GM12878 (cell line): ENCODE measurements around the gene DOK4. TPM values are rescaled to one million over a fixed set of nuclear protein-coding genes. Genes with fewer than 3 reads are reported as not detected.

Experiments used
- polyA plus RNA-seq, 11 experiments: library from polyadenylated mRNA; depleted of rRNA in 4 of 11; unstranded in 6 of 11; stranded (reverse) in 5 of 11; fragments of >200 nt; fragmentation: Nextera tagmentation in 4 of 11; fragmentation: Illumina TruSeq in 1 of 11; extraction: Ambion mirVana in 4 of 11; extraction: Trizol in 1 of 11; gene quantifications; 1 replicate in 1 of 11; 2 replicates in 10 of 11; pipeline versions ENCODE4 v1.2.1 to v1.2.3, GENCODE V29; 2011 to 2016; ENCODE audit warnings: inconsistent platforms in 2 of 11, missing spikeins in 2 of 11, low read depth in 1 of 11
- total RNA-seq, 4 experiments: library from RNA; depleted of rRNA in 3 of 4; stranded (reverse); fragments of >200 nt in 3 of 4; fragmentation: Illumina TruSeq in 1 of 4; extraction: Trizol in 1 of 4; gene quantifications; 2 replicates each; pipeline versions ENCODE4 v1.2.1 to v1.2.3, GENCODE V29; 2013 to 2021

DOK4 gene
- total and polyA plus RNA-seq, 10 of the 15 experiments (the other 5 are each of a cell fraction or from before 2014, with no cell fraction given), result 0.20 to 7.0 (median 2.4) TPM; not detected in 1

Other genes starting within 250 kb of the DOK4 start
Only the 7 nearest of the 14 such genes appear.
- gene CX3CL1, start 114.0 kb downstream of the DOK4 start, total RNA-seq (2014; rRNA removed), result 0.68 and 1.1 TPM in 2 replicates
- 0.31 and 0.41 TPM in 2 replicates for gene CX3CL1, start 114.0 kb downstream of the DOK4 start, total RNA-seq (2014; rRNA removed; fragmentation: Illumina TruSeq; extraction: Trizol)
- gene CX3CL1, start 114.0 kb downstream of the DOK4 start, total RNA-seq (2021), result 0.77 and 1.2 TPM in 2 replicates
- gene CX3CL1, start 114.0 kb downstream of the DOK4 start, polyA plus RNA-seq (2011; rRNA removed), result 0.59 and 1.2 TPM in 2 replicates
- gene CX3CL1, start 114.0 kb downstream of the DOK4 start, polyA plus RNA-seq (2014; fragmentation: Illumina TruSeq; extraction: Trizol), result 0.48 and 0.60 TPM in 2 replicates
- under 1 TPM; 0.03 to 0.05 TPM for gene CX3CL1, start 114.0 kb downstream of the DOK4 start, polyA plus RNA-seq (2014; fragmentation: Nextera tagmentation; extraction: Ambion mirVana)
- 0.63 and 1.2 TPM in 2 replicates for gene CX3CL1, start 114.0 kb downstream of the DOK4 start, polyA plus RNA-seq (2014; rRNA removed)
- gene CX3CL1, start 114.0 kb downstream of the DOK4 start, polyA plus RNA-seq (2016; fragmentation: Nextera tagmentation; extraction: Ambion mirVana), result under 1 TPM; 0.16 to 0.18 TPM
- 66.1 and 72.0 TPM in 2 replicates for gene CCL17, start 81.7 kb downstream of the DOK4 start, total RNA-seq (2014; rRNA removed)
- gene CCL17, start 81.7 kb downstream of the DOK4 start, total RNA-seq (2014; rRNA removed; fragmentation: Illumina TruSeq; extraction: Trizol), result 54.8 and 54.9 TPM in 2 replicates
- 33.1 and 39.5 TPM in 2 replicates for gene CCL17, start 81.7 kb downstream of the DOK4 start, total RNA-seq (2021)
- gene CCL17, start 81.7 kb downstream of the DOK4 start, polyA plus RNA-seq (2011; rRNA removed), result 0.92 and 1.2 TPM in 2 replicates
- 26.2 and 55.9 TPM in 2 replicates for gene CCL17, start 81.7 kb downstream of the DOK4 start, polyA plus RNA-seq (2014; fragmentation: Illumina TruSeq; extraction: Trizol)
- 10 to 100 TPM; 26.4 to 31.2 TPM for gene CCL17, start 81.7 kb downstream of the DOK4 start, polyA plus RNA-seq (2014; fragmentation: Nextera tagmentation; extraction: Ambion mirVana)
- gene CCL17, start 81.7 kb downstream of the DOK4 start, polyA plus RNA-seq (2014; rRNA removed), result 84.9 and 107 TPM in 2 replicates
- 10 to 100 TPM; 28.3 to 35.2 TPM for gene CCL17, start 81.7 kb downstream of the DOK4 start, polyA plus RNA-seq (2016; fragmentation: Nextera tagmentation; extraction: Ambion mirVana)
- gene CIAPIN1, start 39.1 kb downstream of the DOK4 start, total RNA-seq (2014; rRNA removed), result 54.3 and 55.0 TPM in 2 replicates
- gene CIAPIN1, start 39.1 kb downstream of the DOK4 start, total RNA-seq (2014; rRNA removed; fragmentation: Illumina TruSeq; extraction: Trizol), result 43.0 and 46.2 TPM in 2 replicates
- gene CIAPIN1, start 39.1 kb downstream of the DOK4 start, total RNA-seq (2021), result 51.4 and 53.3 TPM in 2 replicates
- 42.0 and 50.0 TPM in 2 replicates for gene CIAPIN1, start 39.1 kb downstream of the DOK4 start, polyA plus RNA-seq (2011; rRNA removed)
- gene CIAPIN1, start 39.1 kb downstream of the DOK4 start, polyA plus RNA-seq (2014; fragmentation: Illumina TruSeq; extraction: Trizol), result 53.6 and 59.0 TPM in 2 replicates
- gene CIAPIN1, start 39.1 kb downstream of the DOK4 start, polyA plus RNA-seq (2014; fragmentation: Nextera tagmentation; extraction: Ambion mirVana), result 100 to 1,000 TPM; 118 to 150 TPM
- 44.8 and 52.7 TPM in 2 replicates for gene CIAPIN1, start 39.1 kb downstream of the DOK4 start, polyA plus RNA-seq (2014; rRNA removed)
- gene CIAPIN1, start 39.1 kb downstream of the DOK4 start, polyA plus RNA-seq (2016; fragmentation: Nextera tagmentation; extraction: Ambion mirVana), result 10 to 100 TPM; 90.9 to 92.2 TPM
- gene COQ9, start 39.0 kb downstream of the DOK4 start, total RNA-seq (2014; rRNA removed), result 50.3 and 51.3 TPM in 2 replicates
- gene COQ9, start 39.0 kb downstream of the DOK4 start, total RNA-seq (2014; rRNA removed; fragmentation: Illumina TruSeq; extraction: Trizol), result 40.1 and 43.0 TPM in 2 replicates
- 35.2 and 42.7 TPM in 2 replicates for gene COQ9, start 39.0 kb downstream of the DOK4 start, total RNA-seq (2021)
- gene COQ9, start 39.0 kb downstream of the DOK4 start, polyA plus RNA-seq (2011; rRNA removed), result 52.6 and 64.7 TPM in 2 replicates
- gene COQ9, start 39.0 kb downstream of the DOK4 start, polyA plus RNA-seq (2014; fragmentation: Illumina TruSeq; extraction: Trizol), result 55.9 and 56.5 TPM in 2 replicates
- 10 to 100 TPM; 24.1 to 32.7 TPM for gene COQ9, start 39.0 kb downstream of the DOK4 start, polyA plus RNA-seq (2014; fragmentation: Nextera tagmentation; extraction: Ambion mirVana)
- 48.9 and 57.9 TPM in 2 replicates for gene COQ9, start 39.0 kb downstream of the DOK4 start, polyA plus RNA-seq (2014; rRNA removed)
- 10 to 100 TPM; 69.7 to 79.7 TPM for gene COQ9, start 39.0 kb downstream of the DOK4 start, polyA plus RNA-seq (2016; fragmentation: Nextera tagmentation; extraction: Ambion mirVana)
- 78.7 and 88.8 TPM in 2 replicates for gene POLR2C, start 23.8 kb downstream of the DOK4 start, total RNA-seq (2014; rRNA removed)
- gene POLR2C, start 23.8 kb downstream of the DOK4 start, total RNA-seq (2014; rRNA removed; fragmentation: Illumina TruSeq; extraction: Trizol), result 44.1 and 45.0 TPM in 2 replicates
- gene POLR2C, start 23.8 kb downstream of the DOK4 start, total RNA-seq (2021), result 45.0 and 46.5 TPM in 2 replicates
- gene POLR2C, start 23.8 kb downstream of the DOK4 start, polyA plus RNA-seq (2011; rRNA removed), result 60.6 and 93.0 TPM in 2 replicates
- gene POLR2C, start 23.8 kb downstream of the DOK4 start, polyA plus RNA-seq (2014; fragmentation: Illumina TruSeq; extraction: Trizol), result 52.2 and 59.5 TPM in 2 replicates
- gene POLR2C, start 23.8 kb downstream of the DOK4 start, polyA plus RNA-seq (2014; fragmentation: Nextera tagmentation; extraction: Ambion mirVana), result 10 to 100 TPM; 26.9 to 40.2 TPM
- 70.0 and 77.6 TPM in 2 replicates for gene POLR2C, start 23.8 kb downstream of the DOK4 start, polyA plus RNA-seq (2014; rRNA removed)
- 10 to 100 TPM; 56.6 to 59.0 TPM for gene POLR2C, start 23.8 kb downstream of the DOK4 start, polyA plus RNA-seq (2016; fragmentation: Nextera tagmentation; extraction: Ambion mirVana)
- 3.5 and 5.9 TPM in 2 replicates for gene CCDC102A, start 50.1 kb upstream of the DOK4 start, total RNA-seq (2014; rRNA removed)
- 1.2 and 1.6 TPM in 2 replicates for gene CCDC102A, start 50.1 kb upstream of the DOK4 start, total RNA-seq (2014; rRNA removed; fragmentation: Illumina TruSeq; extraction: Trizol)
- 5.1 and 5.6 TPM in 2 replicates for gene CCDC102A, start 50.1 kb upstream of the DOK4 start, total RNA-seq (2021)
- 2.2 and 5.1 TPM in 2 replicates for gene CCDC102A, start 50.1 kb upstream of the DOK4 start, polyA plus RNA-seq (2011; rRNA removed)
- 0.59 and 0.76 TPM in 2 replicates for gene CCDC102A, start 50.1 kb upstream of the DOK4 start, polyA plus RNA-seq (2014; fragmentation: Illumina TruSeq; extraction: Trizol)
- gene CCDC102A, start 50.1 kb upstream of the DOK4 start, polyA plus RNA-seq (2014; fragmentation: Nextera tagmentation; extraction: Ambion mirVana), result under 1 TPM; 0.03 to 0.53 TPM
- 3.3 and 4.1 TPM in 2 replicates for gene CCDC102A, start 50.1 kb upstream of the DOK4 start, polyA plus RNA-seq (2014; rRNA removed)
- gene CCDC102A, start 50.1 kb upstream of the DOK4 start, polyA plus RNA-seq (2016; fragmentation: Nextera tagmentation; extraction: Ambion mirVana), result 1 to 10 TPM in 1 of 2 experiments, under 1 TPM in 1; 0.63 to 3.3 TPM
- gene ADGRG5, start 56.1 kb upstream of the DOK4 start, total RNA-seq (2014; rRNA removed), result 24.5 and 30.4 TPM in 2 replicates
- gene ADGRG5, start 56.1 kb upstream of the DOK4 start, total RNA-seq (2014; rRNA removed; fragmentation: Illumina TruSeq; extraction: Trizol), result 6.5 and 7.7 TPM in 2 replicates
- gene ADGRG5, start 56.1 kb upstream of the DOK4 start, total RNA-seq (2021), result 26.6 and 30.1 TPM in 2 replicates
- gene ADGRG5, start 56.1 kb upstream of the DOK4 start, polyA plus RNA-seq (2011; rRNA removed), result 1.3 and 5.6 TPM in 2 replicates
- gene ADGRG5, start 56.1 kb upstream of the DOK4 start, polyA plus RNA-seq (2014; fragmentation: Illumina TruSeq; extraction: Trizol), result 8.4 and 19.2 TPM in 2 replicates
- gene ADGRG5, start 56.1 kb upstream of the DOK4 start, polyA plus RNA-seq (2014; fragmentation: Nextera tagmentation; extraction: Ambion mirVana), result 1 to 10 TPM; 1.7 to 2.7 TPM
- 25.9 and 35.1 TPM in 2 replicates for gene ADGRG5, start 56.1 kb upstream of the DOK4 start, polyA plus RNA-seq (2014; rRNA removed)
- 10 to 100 TPM; 50.8 to 56.0 TPM for gene ADGRG5, start 56.1 kb upstream of the DOK4 start, polyA plus RNA-seq (2016; fragmentation: Nextera tagmentation; extraction: Ambion mirVana)